ACHN (cell line): ENCODE measurements around the gene RNF227.

Experiments used
- DNase-seq: peaks from one replicate; pipeline ENCODE4 v3.0.0-alpha.2; 2015
- in situ Hi-C: cut with HindIII; loops from 2 replicates; pipeline ENCODE4 v1.10.0; 2017; ENCODE audit warnings: low sequenced_read_pairs, low pct_ligation_motif_present, low pct_unique_long_range_greater_than_20kb

RNF227 gene

GRCh38 chr17:7931709-7932482 is 15.8 kb upstream of the RNF227 start, which contains the start of the genes CNTROB and TRAPPC1:
CNTROB (plus strand) TSS chr17:7932206; CDS start chr17:7933080, 874 bp downstream.
TRAPPC1 (minus strand) TSS chr17:7931946; CDS start chr17:7931829, 117 bp downstream.
- in situ Hi-C loops = no loop called here
- peak; percentile 99 for DNase-seq

- in situ Hi-C loops = no loop called here
- DNase-seq = peak; percentile 19
Observed at GRCh38 chr17:7930841-7931631, 14.9 kb upstream of the RNF227 start.

GRCh38 chr17:7929158-7930023 is 13.3 kb upstream of the RNF227 start, which contains the start of gene KCNAB3:
KCNAB3 (minus strand) TSS chr17:7929856; CDS start chr17:7929435, 421 bp downstream.
- in situ Hi-C loops = no loop called here
- DNase-seq = no peak

GRCh38 chr17:7927596-7927995 is 11.5 kb upstream of the RNF227 start:
- no peak for DNase-seq
- in situ Hi-C loops = no loop called here

GRCh38 chr17:7922845-7923628 is 6.9 kb upstream of the RNF227 start:
- DNase-seq = peak; percentile 79
- in situ Hi-C loops = no loop called here

GRCh38 chr17:7922269-7922844 is 6.3 kb upstream of the RNF227 start:
- no peak for DNase-seq
- in situ Hi-C loops = no loop called here

GRCh38 chr17:7916808-7917207 is 719 bp upstream of the RNF227 start:
- no peak for DNase-seq
- in situ Hi-C loops = no loop called here

GRCh38 chr17:7916385-7916682 is 245 bp upstream of the RNF227 start:
- in situ Hi-C loops = no loop called here

GRCh38 chr17:7915179-7915610 is 894 bp downstream of the RNF227 start:
- in situ Hi-C loops = no loop called here

More at GRCh38 chr17:7916385-7916682, 245 bp upstream of the RNF227 start:
- DNase-seq = no peak

GRCh38 chr17:7912927-7913524 is 3.1 kb downstream of the RNF227 start:
- in situ Hi-C loops = no loop called here
- peak; percentile 87 for DNase-seq

More at GRCh38 chr17:7915179-7915610, 894 bp downstream of the RNF227 start:
- no peak for DNase-seq

GRCh38 chr17:7911116-7911515 is 5.0 kb downstream of the RNF227 start:
- no peak for DNase-seq
- in situ Hi-C loops = no loop called here

GRCh38 chr17:7910711-7911110 is 5.4 kb downstream of the RNF227 start:
- in situ Hi-C loops = no loop called here
- no peak for DNase-seq

GRCh38 chr17:7910281-7910680 is 5.8 kb downstream of the RNF227 start:
- no peak for DNase-seq
- in situ Hi-C loops = no loop called here

GRCh38 chr17:7909089-7909488 is 7.0 kb downstream of the RNF227 start:
- no peak for DNase-seq
- in situ Hi-C loops = no loop called here

- in situ Hi-C loops = no loop called here
- no peak for DNase-seq
Observed at GRCh38 chr17:7903154-7904103, 12.7 kb downstream of the RNF227 start.

- in situ Hi-C loops = no loop called here
- peak; percentile 30 for DNase-seq
Observed at GRCh38 chr17:7897773-7898172, 18.3 kb downstream of the RNF227 start.
